Renal pelvis (tissue), 4 donors: ENCODE measurements around the gene ALKBH3. TPM values are rescaled to one million over a fixed set of nuclear protein-coding genes. Genes with fewer than 3 reads are reported as not detected.
A peak's percentile ranks its signal among the peaks of the same experiment; 100 is the strongest.

Experiments
- DNase-seq: peaks from one replicate; pipeline ENCODE4 v3.0.0-alpha.2; 2013
- polyA plus RNA-seq, 3 donors: library from polyadenylated mRNA; unstranded; fragments of 120-200 nt; gene quantifications; one replicate each; pipeline ENCODE4 v1.2.1, GENCODE V29; 2013; ENCODE audit not compliant: insufficient read length in 3 of 3

The ALKBH3 gene
- polyA plus RNA-seq, 3 donors = 26.5 to 34.5 (median 32.5) TPM

DNA sequence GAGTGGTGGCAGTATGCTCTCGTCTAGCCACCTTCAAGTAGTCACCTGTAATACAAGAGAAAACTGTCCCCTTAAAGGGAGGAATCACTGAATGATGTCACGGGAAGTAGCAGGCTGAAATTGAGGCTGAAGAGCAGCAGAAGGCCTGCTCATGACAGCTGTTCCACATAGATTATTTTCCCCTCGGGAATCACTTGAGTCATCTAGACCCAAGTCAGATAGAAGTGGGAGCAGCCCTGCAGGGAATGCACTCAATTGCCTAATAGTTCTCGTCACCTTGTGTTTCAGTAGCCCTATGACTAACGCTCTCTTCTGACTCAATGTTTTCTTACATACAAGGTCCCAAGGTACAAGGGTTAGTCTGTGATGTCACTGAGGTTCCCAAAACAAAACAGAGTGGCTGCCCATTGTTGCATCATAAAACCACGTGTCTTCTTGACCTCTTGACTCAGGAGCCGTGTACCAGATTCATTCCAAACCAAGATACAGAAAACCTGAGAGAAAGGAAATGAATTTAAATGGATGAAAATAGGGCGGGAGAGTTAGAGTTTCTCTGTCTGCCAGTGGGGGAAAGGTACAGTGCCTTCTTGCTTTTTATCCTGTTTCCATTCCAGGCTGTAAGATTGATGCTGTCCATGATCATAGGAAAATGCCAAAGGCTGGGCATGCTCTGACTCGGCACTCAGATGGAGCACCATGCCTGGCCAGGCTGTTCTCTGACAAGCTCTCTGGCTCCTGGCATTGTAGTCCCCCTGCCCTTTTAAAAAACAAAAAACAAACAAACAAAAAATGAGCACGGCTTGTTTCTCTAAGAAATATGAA lies 40.2 kb downstream of the ALKBH3 start:
- DNase-seq = no peak

DNA sequence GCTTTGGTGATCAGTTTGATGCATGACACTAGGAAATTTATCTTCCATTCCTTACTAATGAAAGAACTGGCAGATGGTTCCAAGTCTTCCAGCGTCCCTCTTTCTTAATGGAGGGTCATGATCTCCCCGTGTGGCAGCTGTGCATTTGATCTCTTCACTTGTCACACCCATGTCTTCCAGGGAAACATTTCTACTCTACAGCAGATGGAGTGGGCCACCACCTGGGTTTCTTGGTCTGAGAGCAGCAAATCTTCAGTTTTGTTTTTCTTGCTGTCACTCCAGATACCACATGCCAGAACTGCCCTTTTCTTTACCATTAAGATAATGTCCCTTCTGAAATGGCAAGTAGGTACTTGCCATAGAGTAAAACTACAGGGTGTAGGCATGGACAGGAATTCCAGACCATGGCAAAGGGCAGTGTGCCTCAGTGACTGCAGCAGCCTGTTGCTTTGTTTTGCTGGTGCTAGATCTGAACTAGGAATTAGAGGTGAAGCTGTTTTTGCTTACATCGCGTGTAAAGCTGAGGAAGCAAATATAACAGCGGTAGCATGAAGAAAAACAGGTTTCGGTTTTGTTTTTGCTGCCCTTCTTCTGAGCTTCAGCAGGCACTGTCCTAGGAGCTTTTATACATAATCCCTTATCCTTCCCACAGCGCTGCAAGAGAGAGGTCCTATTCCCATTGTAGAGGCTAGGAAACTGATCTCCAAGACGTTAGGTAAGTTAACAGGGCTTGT lies 41.1 kb downstream of the ALKBH3 start:
- DNase-seq = no peak

DNA sequence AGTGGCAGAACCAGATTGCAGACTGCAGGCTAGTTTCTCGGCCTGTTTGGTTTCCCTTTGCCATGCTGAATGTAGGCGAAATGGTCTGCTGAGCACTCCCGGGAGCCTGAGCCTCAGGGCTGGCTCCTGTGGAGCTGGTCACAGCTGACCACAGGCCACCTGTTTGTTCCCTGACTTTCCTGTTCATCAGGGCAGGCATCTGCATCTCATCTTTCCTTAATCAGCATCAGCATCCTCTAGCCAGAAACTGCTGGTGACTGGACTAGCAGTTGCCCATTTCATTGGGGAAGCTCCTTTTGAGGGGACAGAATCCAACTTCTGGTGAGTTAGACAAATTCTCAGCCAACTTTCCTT lies 41.6 kb downstream of the ALKBH3 start:
- DNase-seq = no peak

DNA sequence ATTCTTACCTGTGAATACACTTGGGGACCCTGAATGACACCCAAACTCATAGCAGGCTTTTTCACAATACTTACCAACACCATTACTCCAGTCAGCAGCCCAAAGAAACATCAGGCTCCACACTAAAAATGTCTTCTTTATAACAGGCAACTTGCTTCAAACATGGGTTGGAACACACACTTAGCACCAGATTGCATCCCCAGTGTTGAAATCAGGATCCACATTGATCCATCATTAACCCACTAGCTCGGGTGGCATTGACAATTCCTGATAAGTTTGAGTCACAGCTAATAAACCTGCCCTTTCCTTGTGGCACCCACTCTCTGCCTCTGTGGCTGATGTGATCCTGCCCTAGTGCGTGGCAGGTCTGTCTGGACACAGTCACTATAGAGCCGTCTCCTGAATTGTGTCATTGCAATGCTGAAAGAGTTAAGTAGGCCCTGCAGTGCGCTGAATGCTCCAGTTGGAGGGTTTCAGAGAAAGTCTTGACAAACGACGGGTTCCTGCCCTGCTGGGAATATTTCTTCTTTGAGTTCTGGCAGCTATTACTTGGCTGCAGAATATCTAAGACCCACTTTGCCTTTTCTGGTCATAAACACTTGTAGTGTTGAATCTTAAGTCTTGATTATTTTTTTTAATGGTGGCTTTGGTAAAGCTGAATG lies 42.2 kb downstream of the ALKBH3 start:
- DNase-seq = peak; percentile 78

DNA sequence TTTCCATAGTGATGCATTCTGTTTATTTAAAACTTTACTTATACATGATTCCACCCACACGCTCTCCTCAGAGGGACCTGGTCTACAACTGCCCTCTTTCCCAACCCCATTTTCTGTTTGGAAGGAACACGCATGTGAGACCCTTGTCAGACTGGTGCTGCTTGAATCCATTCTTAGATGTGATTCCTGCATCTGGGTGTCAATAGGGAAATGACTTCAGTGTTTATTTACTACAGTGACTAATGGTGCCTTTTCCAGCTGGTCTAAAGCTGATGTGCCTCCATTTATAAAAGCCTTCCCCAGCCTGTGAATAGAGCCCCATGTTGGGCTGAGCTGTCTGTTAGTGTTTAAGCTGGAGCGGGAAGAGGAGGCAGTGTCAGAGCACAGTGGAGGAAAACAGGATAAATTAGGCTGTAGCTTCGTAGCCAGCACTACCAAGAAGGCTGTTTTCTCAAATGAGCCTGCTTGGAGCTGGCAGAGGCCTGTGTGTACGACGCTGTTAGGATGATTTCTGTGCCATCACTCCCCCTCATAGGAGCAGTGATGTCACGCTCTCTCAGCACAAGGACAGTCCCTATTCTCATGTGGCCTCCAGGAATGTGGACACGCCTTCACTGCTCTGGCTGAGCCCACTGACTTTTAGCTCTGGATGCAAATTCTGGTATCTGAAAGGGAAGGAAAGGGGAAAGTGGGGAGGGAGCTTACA lies 42.9 kb downstream of the ALKBH3 start:
- DNase-seq = peak; percentile 69

DNA sequence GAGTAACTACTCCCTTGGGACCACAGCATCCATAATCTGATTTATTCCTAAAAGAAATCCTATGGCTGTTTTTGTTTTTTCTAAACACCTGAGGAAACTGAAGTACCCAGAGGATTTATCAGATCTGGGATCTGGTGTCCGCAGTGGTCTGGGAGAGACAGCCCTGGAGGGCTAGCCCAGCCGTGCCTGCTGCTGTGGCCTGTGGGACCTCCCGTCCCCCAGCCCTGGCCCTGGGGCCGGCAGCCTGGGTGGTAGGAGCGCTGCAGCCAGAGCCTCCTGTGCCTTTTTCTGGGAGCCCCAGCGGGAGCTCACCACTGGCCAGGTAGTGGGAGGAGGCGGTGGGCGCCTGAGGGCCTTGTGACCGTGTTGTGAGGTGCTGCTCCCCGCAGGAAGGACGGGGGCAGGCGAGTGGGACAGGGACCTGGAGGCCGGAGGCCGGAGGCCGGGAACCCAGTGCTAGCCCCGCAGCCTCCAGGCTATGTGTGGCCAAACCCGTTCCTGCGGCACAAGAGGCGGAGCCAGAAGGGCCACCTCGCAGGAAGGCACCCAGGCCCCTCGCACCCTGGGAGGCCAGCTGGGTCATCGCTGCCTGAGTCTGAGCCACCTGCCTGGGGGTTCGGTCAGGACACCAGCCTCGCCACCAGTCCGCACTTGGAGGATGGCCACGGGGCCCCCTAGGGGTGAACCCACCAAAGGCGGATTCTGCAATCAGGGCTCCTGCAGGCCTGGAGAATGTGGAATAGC lies 43.7 kb downstream of the ALKBH3 start:
- DNase-seq = no peak

DNA sequence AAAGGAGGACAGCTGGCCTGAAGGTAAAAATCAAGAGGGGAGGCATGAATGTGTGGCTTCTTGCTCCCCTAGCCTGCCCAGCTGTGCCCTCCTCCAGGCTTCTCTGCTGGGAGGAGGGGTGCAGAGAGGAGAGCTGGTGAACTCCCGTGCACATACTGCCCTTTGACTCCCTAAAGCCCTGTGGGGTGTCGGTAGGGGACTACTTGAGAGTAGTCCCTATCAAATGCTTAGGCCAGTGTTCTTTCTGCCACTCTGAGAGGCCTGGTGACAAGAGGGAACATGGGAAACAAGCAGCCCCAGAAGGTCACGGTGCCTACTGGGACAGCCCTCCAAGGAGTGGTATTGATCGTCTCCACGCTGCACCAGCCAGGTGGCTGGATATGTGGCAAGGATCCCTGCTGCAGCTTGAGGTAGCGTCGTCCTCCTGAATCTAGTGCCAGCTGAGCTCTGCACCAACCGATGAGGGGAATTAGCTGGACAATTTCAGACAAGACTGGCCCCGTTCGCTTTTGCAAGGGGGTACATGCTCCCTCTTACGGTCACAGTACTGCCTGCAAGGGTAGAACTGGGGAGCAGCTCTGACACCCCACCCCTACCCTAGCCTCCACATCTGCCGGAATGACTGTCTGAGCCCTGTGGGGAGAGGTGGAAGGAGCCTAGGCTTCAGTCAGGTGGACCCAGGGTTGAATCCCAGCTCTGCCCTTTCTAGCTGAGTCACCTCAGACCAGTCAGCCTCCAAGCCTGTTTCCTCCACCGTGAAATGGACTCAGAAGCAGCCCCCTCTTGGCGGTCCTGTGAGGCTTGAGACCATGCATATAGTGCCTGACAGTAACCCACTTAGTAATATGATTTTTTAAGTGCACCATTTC lies 44.7 kb downstream of the ALKBH3 start:
- DNase-seq = no peak

DNA sequence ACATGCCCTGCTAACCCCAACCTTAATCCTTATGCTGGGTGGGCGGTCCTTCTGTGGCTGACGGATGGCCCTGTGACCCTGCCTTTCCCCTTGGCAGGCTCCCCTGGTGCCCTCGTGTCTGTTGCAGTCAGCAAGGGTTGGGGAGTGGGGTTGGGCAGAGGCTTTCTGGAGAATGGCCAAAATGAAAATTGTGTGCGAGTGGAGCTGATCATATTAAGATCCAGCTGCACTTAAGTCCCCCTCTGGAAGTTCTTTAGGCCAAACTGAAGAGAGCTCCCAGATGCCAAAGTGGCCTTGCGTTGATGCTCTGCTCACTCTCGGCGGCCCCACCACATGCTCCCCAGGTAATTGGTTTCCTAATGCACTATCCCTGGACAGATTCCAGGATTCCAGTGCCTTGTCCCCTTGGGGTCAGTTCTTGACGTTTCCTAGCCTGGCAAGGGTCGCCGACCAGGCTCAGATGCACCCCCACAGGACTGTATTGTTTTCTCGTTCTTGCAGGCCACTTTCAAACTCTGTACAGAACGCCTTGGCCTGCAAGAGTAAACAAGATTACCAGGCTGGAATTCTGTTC lies 45.4 kb downstream of the ALKBH3 start:
- DNase-seq = no peak

DNA sequence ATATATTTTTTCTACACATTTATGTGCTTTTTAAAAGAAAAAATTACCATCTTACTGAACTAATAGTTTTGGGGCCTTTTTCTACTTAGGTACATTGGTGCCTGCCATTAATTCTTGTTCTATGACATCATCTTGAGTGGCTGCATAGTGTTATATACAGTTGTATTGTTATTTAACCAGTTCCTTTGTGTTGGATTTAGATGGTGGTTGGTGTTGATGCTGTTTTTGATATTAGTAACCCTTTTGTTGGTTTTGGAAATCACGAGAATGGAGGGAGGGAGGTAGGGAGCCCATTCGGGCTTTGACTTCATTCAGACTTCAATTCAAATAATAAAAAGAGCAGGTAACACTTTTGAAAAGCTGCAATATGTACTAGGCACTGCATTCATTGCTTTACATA lies 46.4 kb downstream of the ALKBH3 start:
- DNase-seq = no peak

DNA sequence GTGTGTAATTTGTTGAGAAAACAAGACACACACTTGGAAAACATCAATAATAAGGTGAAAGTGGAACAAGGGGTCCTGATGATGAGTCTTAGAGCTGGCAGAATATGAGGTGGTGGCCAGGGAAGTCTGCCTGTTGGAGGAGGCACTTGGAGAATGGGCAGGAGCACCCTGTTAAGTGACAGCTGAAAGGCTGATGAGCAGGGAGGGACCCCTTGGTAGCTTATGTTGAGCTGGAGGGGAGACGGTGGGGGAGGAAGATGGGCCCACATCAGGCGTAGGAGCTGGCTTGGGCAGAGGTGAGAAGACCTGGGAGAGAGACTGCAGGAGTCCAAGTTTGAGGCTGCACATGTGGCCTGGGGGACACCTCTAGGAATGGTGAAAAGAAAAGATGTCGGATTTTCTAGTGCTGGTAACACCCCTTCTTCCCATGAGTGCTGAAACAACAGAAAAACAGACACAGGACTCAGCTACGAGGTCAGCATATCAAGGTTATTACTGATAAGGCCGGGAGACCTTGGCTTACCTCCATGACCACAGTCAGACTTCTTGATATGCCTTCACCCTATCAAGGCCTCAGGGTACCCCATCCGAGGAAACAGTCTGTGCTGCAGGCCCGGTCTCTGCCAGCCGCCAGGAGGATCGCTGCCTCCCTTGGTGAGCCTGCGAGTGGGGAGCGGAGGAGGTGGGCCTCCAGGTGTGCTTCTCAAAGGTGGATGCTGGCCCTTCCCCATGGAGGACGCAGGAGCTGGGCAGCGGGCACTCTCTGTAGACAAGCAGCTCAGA lies 47.5 kb downstream of the ALKBH3 start:
- DNase-seq = no peak

DNA sequence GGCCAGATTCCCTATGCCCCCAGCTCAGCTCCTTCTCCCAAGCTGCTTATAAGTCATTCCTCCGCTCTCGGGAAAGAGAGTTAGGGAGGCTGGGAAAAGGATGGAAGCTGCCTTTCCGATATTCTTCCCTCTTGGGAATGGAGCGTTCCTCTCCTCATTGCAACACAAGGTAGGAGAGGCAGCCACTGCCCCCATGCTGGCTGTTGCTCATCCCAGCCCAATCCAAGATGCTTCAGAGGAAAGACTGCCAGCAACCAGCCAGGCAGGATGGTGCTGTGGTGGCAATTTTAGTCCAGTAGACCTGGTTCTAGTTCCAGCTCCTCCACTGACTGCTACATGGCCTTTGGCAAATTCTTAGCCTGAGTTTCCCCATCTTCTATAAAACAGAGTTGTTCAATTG lies 48.1 kb downstream of the ALKBH3 start:
- no peak for DNase-seq

DNA sequence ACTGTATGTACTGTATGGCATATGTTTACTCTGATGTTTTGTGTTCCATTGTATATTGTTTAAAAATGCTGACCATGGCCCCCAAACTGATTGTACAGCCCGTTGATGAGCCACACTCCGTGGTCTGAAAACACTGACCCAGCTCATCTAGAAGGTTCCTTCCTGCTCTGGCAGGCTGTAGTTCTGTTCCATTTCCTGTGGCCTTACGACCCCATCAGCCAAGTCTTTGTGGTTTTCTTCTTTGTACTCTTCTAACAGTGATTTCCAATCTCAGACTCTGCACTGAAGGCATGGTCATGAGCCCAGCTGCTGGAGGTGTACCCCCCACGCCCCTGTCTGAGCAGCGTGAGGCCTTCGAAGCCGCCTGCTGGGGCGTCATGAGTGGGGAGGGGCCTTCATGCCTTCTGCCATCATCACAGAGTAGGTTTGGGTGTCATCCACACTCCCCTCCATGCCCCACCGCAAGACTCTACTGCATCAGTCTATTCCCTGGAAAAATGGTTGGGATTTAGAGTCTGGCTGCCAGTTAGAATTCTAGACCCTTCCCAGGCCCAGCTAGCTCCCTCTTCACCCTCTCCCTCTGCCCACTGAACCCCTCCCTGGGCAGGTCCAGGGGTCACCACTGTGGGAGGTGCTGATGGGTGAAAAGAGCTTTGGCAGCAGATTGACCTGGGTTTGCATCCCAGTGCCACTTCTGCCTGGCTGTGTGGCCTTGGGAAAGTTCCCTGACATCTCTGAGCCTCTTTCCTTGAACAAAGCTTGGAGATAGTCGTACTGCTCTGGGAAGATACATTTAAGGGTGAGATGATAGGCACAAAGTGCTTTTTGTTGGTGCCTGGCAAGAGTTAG lies 50.5 kb downstream of the ALKBH3 start:
- no peak for DNase-seq

DNA sequence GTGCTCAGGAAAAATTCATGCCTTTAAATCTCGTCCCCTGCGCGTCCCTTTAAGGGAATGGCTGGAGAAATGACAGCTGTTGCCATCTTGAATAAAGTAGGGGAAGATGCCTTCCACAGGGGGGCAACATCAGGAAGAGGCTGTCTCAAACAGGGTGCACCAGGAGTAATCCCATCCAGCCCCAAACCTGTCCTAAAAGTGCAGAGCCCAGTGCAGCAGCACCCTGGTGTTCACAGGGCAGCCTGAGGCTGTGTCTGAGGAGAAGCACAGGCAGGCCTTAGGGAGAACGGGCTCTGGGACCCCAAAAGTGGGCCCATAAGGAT lies 51.0 kb downstream of the ALKBH3 start:
- no peak for DNase-seq

DNA sequence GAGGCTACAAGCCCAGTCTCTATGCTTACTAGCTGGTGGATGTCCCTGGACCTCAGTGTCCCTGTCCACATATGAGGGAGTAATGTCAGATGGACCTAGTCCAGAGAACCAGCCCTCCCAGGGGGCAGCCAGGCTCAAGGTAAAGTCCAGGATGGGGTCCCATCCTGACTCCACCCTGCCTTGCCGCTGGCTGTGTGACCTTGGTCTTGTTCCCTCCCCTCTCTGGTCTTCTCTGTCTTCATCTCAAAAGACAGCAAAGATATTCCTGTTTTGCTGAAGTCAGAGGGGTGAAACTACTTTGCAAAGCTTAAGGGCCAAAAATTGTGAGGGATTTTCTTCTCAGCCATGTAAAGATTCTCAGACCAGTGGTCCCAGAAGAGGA lies 52.6 kb downstream of the ALKBH3 start:
- no peak for DNase-seq

DNA sequence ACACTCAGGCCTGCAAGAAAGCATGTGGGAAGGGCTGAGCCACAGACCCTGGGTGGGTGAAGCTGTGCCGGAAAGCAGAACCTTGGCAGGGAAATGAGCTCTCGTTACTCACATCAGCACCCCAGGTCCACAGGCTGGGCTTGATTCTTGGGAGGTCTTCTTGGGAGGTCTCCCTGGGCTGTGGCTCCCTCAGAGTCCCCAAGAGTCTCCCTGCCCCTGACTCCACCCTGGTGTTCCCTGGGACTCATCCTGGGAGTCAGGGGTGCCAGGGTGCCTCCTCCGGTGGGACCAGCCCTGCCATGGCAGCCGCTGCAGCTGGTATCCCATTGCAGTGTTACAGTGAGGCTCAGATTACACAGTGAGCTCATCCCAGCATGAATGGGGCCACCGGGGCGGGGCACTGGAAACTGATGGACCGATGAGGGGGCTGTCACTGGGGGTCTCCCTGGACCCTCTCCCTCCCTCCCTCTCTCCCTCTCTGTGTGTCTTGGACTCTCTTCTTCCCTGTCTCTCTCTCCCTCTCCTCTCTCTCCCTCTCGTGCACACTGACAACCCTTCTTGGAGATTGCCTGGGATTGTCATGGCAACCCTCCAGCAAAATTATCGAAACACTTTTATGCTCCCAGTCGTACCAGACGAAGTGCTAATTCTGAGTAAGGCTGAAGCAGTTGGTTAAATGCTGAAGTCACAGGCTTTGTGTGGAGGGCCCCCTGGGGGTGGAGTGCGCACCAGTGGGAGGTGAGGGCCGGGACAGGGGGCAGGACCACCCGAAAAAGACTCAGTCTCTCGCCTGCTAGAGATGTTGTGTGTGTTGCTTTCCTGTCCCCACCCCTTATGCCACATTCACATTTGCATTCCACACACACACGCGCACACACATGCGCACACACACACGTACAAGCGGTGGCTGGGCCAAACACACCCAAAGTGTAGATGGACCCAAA lies 53.2 kb downstream of the ALKBH3 start:
- no peak for DNase-seq

DNA sequence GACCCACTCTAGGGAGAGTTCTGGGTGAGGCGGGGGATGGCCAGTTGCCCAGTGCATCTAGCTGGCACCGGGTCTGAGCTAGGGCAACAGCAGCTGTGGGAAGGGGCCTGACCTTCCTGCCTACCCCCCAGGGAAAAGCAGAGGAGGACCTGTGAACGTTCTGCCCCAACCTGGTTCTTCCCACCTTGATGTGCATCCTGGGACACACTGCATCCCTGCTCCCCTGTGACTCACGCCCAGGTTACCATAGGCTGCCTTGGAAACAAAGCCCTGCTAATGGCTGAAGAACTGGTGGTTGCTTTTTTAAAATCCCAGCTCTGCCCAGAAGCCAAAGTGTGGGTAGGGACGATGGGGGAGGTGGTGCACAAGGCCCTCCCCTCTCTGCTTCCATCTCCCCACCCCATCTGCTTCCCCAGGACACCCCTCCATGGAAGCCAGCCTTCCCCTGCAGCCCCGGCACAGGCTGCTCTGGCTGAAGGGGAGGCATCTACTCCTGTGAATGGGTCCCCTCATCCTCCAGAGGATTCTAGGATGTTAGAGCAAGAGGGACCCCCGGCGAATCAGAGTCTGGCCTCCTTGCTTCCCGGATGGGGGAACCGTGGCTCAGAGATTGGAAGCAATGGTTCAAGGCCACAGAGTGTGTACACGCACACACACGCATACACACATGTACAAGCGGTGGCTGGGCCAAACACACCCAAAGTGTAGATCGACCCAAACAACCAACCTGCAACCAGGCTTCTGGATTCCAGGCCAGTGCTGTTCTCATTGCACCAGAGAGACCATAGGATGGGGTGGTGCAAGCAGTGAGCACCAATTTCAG lies 54.2 kb downstream of the ALKBH3 start:
- DNase-seq = no peak
